ENCODE measurements around the gene PAQR5.
"Not testable (repeated sequence)": the region's sequence is repeated elsewhere in the genome, so short reads cannot be mapped to it uniquely, and the experiment has no call there.

Gene PAQR5

GRCh38 chr15:69357773-69358771 lies 59.4 kb downstream of the PAQR5 start:
- no peak for DNase-seq (ENCODE audit: low read depth in 2 of 2)

- no peak for DNase-seq (ENCODE audit: low read depth in 2 of 2)
Measured at GRCh38 chr15:69358850-69359249, 60.1 kb downstream of the PAQR5 start.

- no peak for DNase-seq (ENCODE audit: low read depth in 2 of 2)
Measured at GRCh38 chr15:69359722-69360121, 61.0 kb downstream of the PAQR5 start.

- no peak for DNase-seq (ENCODE audit: low read depth in 2 of 2)
Measured at GRCh38 chr15:69360642-69361041, 61.9 kb downstream of the PAQR5 start.

- no peak for DNase-seq (ENCODE audit: low read depth in 2 of 2)
Measured at GRCh38 chr15:69367236-69367635, 68.5 kb downstream of the PAQR5 start.

GRCh38 chr15:69369631-69370030 lies 70.9 kb downstream of the PAQR5 start:
- no peak for DNase-seq (ENCODE audit: low read depth in 2 of 2)

- DNase-seq (ENCODE audit: low read depth in 2 of 2) = no peak
Measured at GRCh38 chr15:69373406-69373805, 74.7 kb downstream of the PAQR5 start.

GRCh38 chr15:69375151-69375790 lies 76.6 kb downstream of the PAQR5 start:
- DNase-seq (ENCODE audit: low read depth in 2 of 2) = no peak

GRCh38 chr15:69377216-69377970 lies 78.7 kb downstream of the PAQR5 start:
- DNase-seq (ENCODE audit: low read depth in 2 of 2) = no peak

- DNase-seq (ENCODE audit: low read depth in 2 of 2) = no peak
Measured at GRCh38 chr15:69380100-69380725, 81.5 kb downstream of the PAQR5 start.

GRCh38 chr15:69380726-69381105 lies 82.0 kb downstream of the PAQR5 start:
- no peak for DNase-seq (ENCODE audit: low read depth in 2 of 2)

- not testable (repeated sequence) for DNase-seq (ENCODE audit: low read depth in 2 of 2)
Measured at GRCh38 chr15:69382176-69382575, 83.5 kb downstream of the PAQR5 start.

- DNase-seq (ENCODE audit: low read depth in 2 of 2) = not testable (repeated sequence)
Measured at GRCh38 chr15:69384066-69384465, 85.4 kb downstream of the PAQR5 start.

- no peak for DNase-seq (ENCODE audit: low read depth in 2 of 2)
Measured at GRCh38 chr15:69384626-69385598, 86.2 kb downstream of the PAQR5 start.

GRCh38 chr15:69385831-69386230 lies 87.1 kb downstream of the PAQR5 start:
- DNase-seq (ENCODE audit: low read depth in 2 of 2) = no peak

GRCh38 chr15:69386284-69386683 lies 87.6 kb downstream of the PAQR5 start:
- no peak for DNase-seq (ENCODE audit: low read depth in 2 of 2)

GRCh38 chr15:69388260-69388705 lies 89.6 kb downstream of the PAQR5 start:
- DNase-seq (ENCODE audit: low read depth in 2 of 2) = no peak

- no peak for DNase-seq (ENCODE audit: low read depth in 2 of 2)
Measured at GRCh38 chr15:69389426-69389825, 90.7 kb downstream of the PAQR5 start.

GRCh38 chr15:69390575-69390974 lies 91.9 kb downstream of the PAQR5 start:
- no peak for DNase-seq (ENCODE audit: low read depth in 2 of 2)

- no peak for DNase-seq (ENCODE audit: low read depth in 2 of 2)
Measured at GRCh38 chr15:69391046-69391757, 92.5 kb downstream of the PAQR5 start.

All from stimulated activated CD8-positive, alpha-beta memory T cell treated with anti-CD3 and anti-CD28 coated beads, Interleukin-15, amount 100 ng/mL, for 48 hours (primary cell).